Thyroid gland (tissue), 4 donors: Measurements from ENCODE around the gene SLC6A6.

Source experiments
- POLR2A ChIP-seq, 2 donors: fragments of 450-650 bp; IDR thresholded peaks; one replicate each; pipeline ENCODE4 v1.6.1; 2017; ENCODE audit warnings: antibody characterized with exemption in 2 of 2, mild to moderate bottlenecking in 2 of 2, moderate library complexity in 1 of 2
- TF ChIP-seq, protein P1 (sequence below), 6 experiments: fragments of 200-600 bp in 3 of 6; fragments of 450-650 bp in 3 of 6; sonication (generic) in 3 of 6; IDR thresholded peaks; one replicate each; pipeline ENCODE4 v1.5.1; 2016 to 2019; ENCODE audit warnings: antibody characterized with exemption in 6 of 6, mild to moderate bottlenecking in 2 of 6, inconsistent platforms in 1 of 6, moderate library complexity in 1 of 6

DNA sequence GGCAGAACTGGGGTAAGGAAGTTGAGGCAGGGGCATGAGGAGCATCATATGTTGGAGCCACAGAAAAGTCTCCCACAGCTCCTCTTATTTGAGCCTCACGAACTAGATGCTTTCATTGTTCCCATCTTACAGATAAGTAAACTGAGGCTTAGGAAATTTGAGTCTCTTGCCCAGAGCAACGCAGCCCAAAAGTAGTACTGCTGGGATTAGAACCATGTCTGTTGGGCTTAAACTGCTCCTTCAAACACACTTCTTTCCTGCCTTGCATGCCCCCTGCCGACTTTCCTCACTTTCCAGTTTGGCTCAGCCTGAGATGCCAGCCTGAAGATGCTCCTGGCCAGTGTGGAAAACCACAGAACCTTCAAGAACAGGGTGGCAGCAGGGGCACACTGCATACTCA, 43.1 kb upstream of the SLC6A6 start:
- no peak for TF ChIP-seq POLR2A (IDR thresholded peaks at IDR 0.05)
- TF ChIP-seq, protein P1, sequence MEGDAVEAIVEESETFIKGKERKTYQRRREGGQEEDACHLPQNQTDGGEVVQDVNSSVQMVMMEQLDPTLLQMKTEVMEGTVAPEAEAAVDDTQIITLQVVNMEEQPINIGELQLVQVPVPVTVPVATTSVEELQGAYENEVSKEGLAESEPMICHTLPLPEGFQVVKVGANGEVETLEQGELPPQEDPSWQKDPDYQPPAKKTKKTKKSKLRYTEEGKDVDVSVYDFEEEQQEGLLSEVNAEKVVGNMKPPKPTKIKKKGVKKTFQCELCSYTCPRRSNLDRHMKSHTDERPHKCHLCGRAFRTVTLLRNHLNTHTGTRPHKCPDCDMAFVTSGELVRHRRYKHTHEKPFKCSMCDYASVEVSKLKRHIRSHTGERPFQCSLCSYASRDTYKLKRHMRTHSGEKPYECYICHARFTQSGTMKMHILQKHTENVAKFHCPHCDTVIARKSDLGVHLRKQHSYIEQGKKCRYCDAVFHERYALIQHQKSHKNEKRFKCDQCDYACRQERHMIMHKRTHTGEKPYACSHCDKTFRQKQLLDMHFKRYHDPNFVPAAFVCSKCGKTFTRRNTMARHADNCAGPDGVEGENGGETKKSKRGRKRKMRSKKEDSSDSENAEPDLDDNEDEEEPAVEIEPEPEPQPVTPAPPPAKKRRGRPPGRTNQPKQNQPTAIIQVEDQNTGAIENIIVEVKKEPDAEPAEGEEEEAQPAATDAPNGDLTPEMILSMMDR (IDR thresholded peaks at IDR 0.05), result no peak
